Right lobe of liver (tissue), 4 donors: ENCODE results near the gene KCNJ12.
"Not testable (repeated sequence)": the region's sequence is repeated elsewhere in the genome, so short reads cannot be mapped to it uniquely, and the experiment has no call there.

ENCODE experiments used
- POLR2A ChIP-seq: fragments of 450-650 bp; IDR thresholded peaks from one replicate; pipeline ENCODE4 v1.6.1; 2017; ENCODE audit warnings: antibody characterized with exemption, mild to moderate bottlenecking
- TF ChIP-seq, protein P1 (sequence below), 4 donors: fragments of 200-600 bp in 3 of 4; fragments of 450-650 bp in 1 of 4; IDR thresholded peaks; one replicate each; pipeline versions ENCODE4 v1.5.1 to v1.8.0; 2016 to 2022; ENCODE audit warnings: antibody characterized with exemption in 4 of 4, mild to moderate bottlenecking in 2 of 4
- donor health status: DM: no; HTN: no; CAD: no.
- donor health status: DM: no; HTN: no; CAD: no.
- donor health status: DM: no; HTN: yes; CAD: no.

DNA sequence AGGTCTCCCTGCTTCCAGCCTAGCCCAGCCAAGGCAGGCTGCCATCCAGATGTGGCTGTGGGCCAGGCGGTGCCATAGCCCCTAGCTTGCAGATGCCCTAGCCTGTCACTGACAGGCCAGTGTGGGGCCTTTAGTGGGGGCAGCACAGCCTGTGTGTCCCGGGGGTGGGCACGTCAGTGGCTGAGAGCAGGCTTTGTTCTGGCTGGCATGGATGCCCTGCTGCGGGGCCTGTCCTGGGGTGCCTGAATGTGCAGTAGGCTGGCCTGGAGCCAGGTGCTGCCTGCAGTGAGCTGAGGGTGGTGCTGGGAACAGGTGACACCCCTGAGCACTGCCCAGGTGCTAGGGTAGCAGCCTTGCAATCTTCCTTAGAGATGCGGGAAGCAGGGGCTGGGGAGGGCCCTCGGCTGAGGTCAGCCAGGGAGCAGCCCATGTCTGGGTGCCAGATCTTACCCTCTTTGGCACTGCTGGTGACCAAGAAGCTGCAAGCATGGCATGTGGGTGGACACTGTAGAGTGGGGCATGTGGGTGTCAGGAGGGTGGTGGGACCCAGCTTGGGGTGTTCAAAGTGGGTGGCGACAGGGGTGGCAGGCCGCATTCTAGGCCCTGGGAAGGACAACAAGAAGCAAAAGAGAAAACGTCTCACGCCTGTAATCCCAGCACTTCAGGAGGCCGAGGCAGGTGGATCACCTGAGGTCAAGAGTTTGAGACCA is 37.6 kb downstream of the KCNJ12 start:
- TF ChIP-seq, protein P1, sequence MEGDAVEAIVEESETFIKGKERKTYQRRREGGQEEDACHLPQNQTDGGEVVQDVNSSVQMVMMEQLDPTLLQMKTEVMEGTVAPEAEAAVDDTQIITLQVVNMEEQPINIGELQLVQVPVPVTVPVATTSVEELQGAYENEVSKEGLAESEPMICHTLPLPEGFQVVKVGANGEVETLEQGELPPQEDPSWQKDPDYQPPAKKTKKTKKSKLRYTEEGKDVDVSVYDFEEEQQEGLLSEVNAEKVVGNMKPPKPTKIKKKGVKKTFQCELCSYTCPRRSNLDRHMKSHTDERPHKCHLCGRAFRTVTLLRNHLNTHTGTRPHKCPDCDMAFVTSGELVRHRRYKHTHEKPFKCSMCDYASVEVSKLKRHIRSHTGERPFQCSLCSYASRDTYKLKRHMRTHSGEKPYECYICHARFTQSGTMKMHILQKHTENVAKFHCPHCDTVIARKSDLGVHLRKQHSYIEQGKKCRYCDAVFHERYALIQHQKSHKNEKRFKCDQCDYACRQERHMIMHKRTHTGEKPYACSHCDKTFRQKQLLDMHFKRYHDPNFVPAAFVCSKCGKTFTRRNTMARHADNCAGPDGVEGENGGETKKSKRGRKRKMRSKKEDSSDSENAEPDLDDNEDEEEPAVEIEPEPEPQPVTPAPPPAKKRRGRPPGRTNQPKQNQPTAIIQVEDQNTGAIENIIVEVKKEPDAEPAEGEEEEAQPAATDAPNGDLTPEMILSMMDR (IDR thresholded peaks at IDR 0.05), result not testable (repeated sequence)
- TF ChIP-seq POLR2A, result not testable (repeated sequence)
